Mesenchymal stem cell (in vitro differentiated cells and primary cell): ENCODE results near the gene FNDC8.

Experiments used
- DNase-seq: peaks from one replicate; pipeline ENCODE4 v3.0.0-alpha.2; 2013
- H2AFZ ChIP-seq: one replicate; pipeline ENCODE4 v1.6.1; 2013; ENCODE audit warnings: low read depth, mild to moderate bottlenecking, control low read depth, inconsistent platforms, low read length, moderate library complexity
- H2AK5ac ChIP-seq: 2 replicates; pipeline ENCODE4 v1.6.1; 2013; ENCODE audit warnings: low read length, moderate library complexity, mild to moderate bottlenecking, inconsistent platforms; ENCODE audit not compliant: severe bottlenecking
- H2BK120ac ChIP-seq: one replicate; pipeline ENCODE4 v1.6.1; 2013; ENCODE audit warnings: low read depth, mild to moderate bottlenecking, inconsistent platforms, low read length, moderate library complexity
- H2BK12ac ChIP-seq, 2 experiments: one replicate each; pipeline ENCODE4 v1.6.1; 2013; ENCODE audit warnings: inconsistent platforms in 2 of 2, low read length in 2 of 2, mild to moderate bottlenecking in 2 of 2, moderate library complexity in 2 of 2, control low read depth in 1 of 2
- H2BK15ac ChIP-seq: one replicate; pipeline ENCODE4 v1.6.1; 2013; ENCODE audit warnings: mild to moderate bottlenecking, low read depth, inconsistent platforms; ENCODE audit not compliant: poor library complexity, severe bottlenecking
- H2BK5ac ChIP-seq: 2 replicates; pipeline ENCODE4 v1.6.1; 2013; ENCODE audit warnings: low read depth, mild to moderate bottlenecking, low read length, control low read depth, inconsistent platforms; ENCODE audit not compliant: poor library complexity, severe bottlenecking
- H3K14ac ChIP-seq, 2 experiments: one replicate each; pipeline ENCODE4 v1.6.1; 2013; ENCODE audit warnings: inconsistent platforms in 2 of 2, low read length in 2 of 2, control low read depth in 1 of 2, mild to moderate bottlenecking in 1 of 2, moderate library complexity in 1 of 2
- H3K18ac ChIP-seq, 2 experiments: one replicate each; pipeline ENCODE4 v1.6.1; 2013; ENCODE audit warnings: inconsistent platforms in 2 of 2, low read length in 2 of 2, control low read depth in 1 of 2, low read depth in 1 of 2, mild to moderate bottlenecking in 1 of 2
- H3K23ac ChIP-seq, 2 experiments: one replicate each; pipeline ENCODE4 v1.6.1; 2013; ENCODE audit warnings: inconsistent platforms in 2 of 2, low read length in 2 of 2, mild to moderate bottlenecking in 2 of 2, moderate library complexity in 2 of 2, control low read depth in 1 of 2
- H3K27ac ChIP-seq: 2 replicates; pipeline ENCODE4 v1.5.1; 2013; ENCODE audit warnings: mild to moderate bottlenecking, moderate library complexity, low read length, control low read depth, inconsistent platforms; ENCODE audit not compliant: poor library complexity, severe bottlenecking
- H3K27me3 ChIP-seq, 2 experiments: 2 replicates each; pipeline versions ENCODE4 v1.6.1 to v1.7.0; 2013; ENCODE audit warnings: low read length in 2 of 2, mild to moderate bottlenecking in 2 of 2, moderate library complexity in 2 of 2, control low read depth in 1 of 2, inconsistent platforms in 1 of 2; ENCODE audit not compliant: control insufficient read depth in 1 of 2, insufficient read depth in 1 of 2
- H3K36me3 ChIP-seq, 2 experiments: 2 replicates each; pipeline versions ENCODE4 v1.6.1 to v1.7.0; 2013; ENCODE audit warnings: low read length in 2 of 2, control low read depth in 1 of 2, inconsistent platforms in 1 of 2, low read depth in 1 of 2, mild to moderate bottlenecking in 1 of 2; ENCODE audit not compliant: insufficient read depth in 2 of 2, control insufficient read depth in 1 of 2
- H3K4ac ChIP-seq, 2 experiments: one replicate each; pipeline ENCODE4 v1.6.1; 2013; ENCODE audit warnings: inconsistent platforms in 2 of 2, low read length in 2 of 2, mild to moderate bottlenecking in 2 of 2, moderate library complexity in 2 of 2, control low read depth in 1 of 2, low read depth in 1 of 2
- H3K4me1 ChIP-seq: 2 replicates; pipeline ENCODE4 v1.6.1; 2013; ENCODE audit warnings: low read depth, low read length, control low read depth; ENCODE audit not compliant: control insufficient read depth, insufficient read depth
- H3K4me2 ChIP-seq: 2 replicates; pipeline ENCODE4 v1.6.1; 2013; ENCODE audit warnings: low read length, mild to moderate bottlenecking, inconsistent platforms; ENCODE audit not compliant: poor library complexity, severe bottlenecking
- H3K4me3 ChIP-seq, 2 experiments: 2 replicates each; pipeline versions ENCODE4 v1.5.1 to v1.7.0; 2013; ENCODE audit warnings: low read length in 2 of 2, mild to moderate bottlenecking in 2 of 2, control low read depth in 1 of 2, low read depth in 1 of 2; ENCODE audit not compliant: insufficient read depth in 1 of 2
- H3K79me1 ChIP-seq: replicated peaks from 2 replicates; pipeline ENCODE4 v1.6.1; 2013; ENCODE audit warnings: mild to moderate bottlenecking, control low read depth, low read length, inconsistent platforms; ENCODE audit not compliant: poor library complexity, severe bottlenecking
- H3K9ac ChIP-seq: 2 replicates; pipeline ENCODE4 v1.7.0; 2013; ENCODE audit warnings: mild to moderate bottlenecking, low read length, moderate library complexity
- H3K9me3 ChIP-seq: 2 replicates; pipeline ENCODE4 v1.7.0; 2013; ENCODE audit warnings: mild to moderate bottlenecking, low read length; ENCODE audit not compliant: control insufficient read depth
- H4K8ac ChIP-seq: one replicate; pipeline ENCODE4 v1.6.1; 2013; ENCODE audit warnings: inconsistent platforms, mild to moderate bottlenecking, low read length, moderate library complexity
- H4K91ac ChIP-seq: one replicate; pipeline ENCODE4 v1.6.1; 2013; ENCODE audit warnings: mild to moderate bottlenecking, low read length, inconsistent platforms
- WGBS: methylation state at CpG from one replicate; pipeline ENCODE4 v1.1.7; 2013; ENCODE audit warnings: mixed read lengths; 5-methylcytosine and 5-hydroxymethylcytosine counted together

Gene FNDC8

GRCh38 chr17:35166526-35166925 lies 45.1 kb downstream of the FNDC8 start:
- DNase-seq = no peak
- H3K9me3 ChIP-seq = no peaks in the 10 kb centered on the region
- no peak overlapping the region for H3K23ac ChIP-seq
- H3K4me3 ChIP-seq = no peak overlapping the region
- no peak overlapping the region for H3K9ac ChIP-seq
- H3K36me3 ChIP-seq = no peaks in the 10 kb centered on the region
- no peak overlapping the region for H2BK120ac ChIP-seq
- H3K79me1 ChIP-seq = no peaks in the 10 kb centered on the region
- H3K4me1 ChIP-seq = no peaks in the 10 kb centered on the region
- WGBS = 56% methylated on average over 5 of the region's 5 CpGs
- H4K8ac ChIP-seq = peak overlapping the region; percentile 7
- no peak overlapping the region for H3K4ac ChIP-seq
- H4K91ac ChIP-seq = no peak overlapping the region
- H2BK5ac ChIP-seq = no peak overlapping the region
- no peak overlapping the region for H3K14ac ChIP-seq
- no peak overlapping the region for H3K4me2 ChIP-seq
- no peak overlapping the region for H3K27ac ChIP-seq
- H3K27me3 ChIP-seq = peaks cover 5 to 13% of the 10 kb centered on the region in 2 experiments
- H3K18ac ChIP-seq = no peak overlapping the region
- no peak overlapping the region for H2BK12ac ChIP-seq
- H2AK5ac ChIP-seq = no peak overlapping the region
- no peak overlapping the region for H2BK15ac ChIP-seq
- H2AFZ ChIP-seq = no peak overlapping the region

GRCh38 chr17:35167046-35167445 lies 45.6 kb downstream of the FNDC8 start:
- H2BK12ac ChIP-seq = no peak overlapping the region
- H4K8ac ChIP-seq = no peak overlapping the region
- no peak overlapping the region for H4K91ac ChIP-seq
- no peaks in the 10 kb centered on the region for H3K79me1 ChIP-seq
- H3K4me3 ChIP-seq = no peak overlapping the region
- no peak overlapping the region for H3K14ac ChIP-seq
- H3K9ac ChIP-seq = no peak overlapping the region
- no peak overlapping the region for H3K18ac ChIP-seq
- no peak overlapping the region for H2BK5ac ChIP-seq
- no peaks in the 10 kb centered on the region for H3K9me3 ChIP-seq
- 43% methylated on average over 3 of the region's 3 CpGs for WGBS
- H3K27me3 ChIP-seq = peaks cover 3 to 10% of the 10 kb centered on the region in 2 experiments
- H2AFZ ChIP-seq = no peak overlapping the region
- no peaks in the 10 kb centered on the region for H3K36me3 ChIP-seq
- no peaks in the 10 kb centered on the region for H3K4me1 ChIP-seq
- DNase-seq = no peak
- H2BK120ac ChIP-seq = no peak overlapping the region
- H3K23ac ChIP-seq = no peak overlapping the region
- H3K27ac ChIP-seq = no peak overlapping the region
- H2BK15ac ChIP-seq = no peak overlapping the region
- H3K4ac ChIP-seq = peak overlapping the region in 1 of 2 experiments; percentile 18
- no peak overlapping the region for H2AK5ac ChIP-seq
- no peak overlapping the region for H3K4me2 ChIP-seq

- no peak overlapping the region for H2BK5ac ChIP-seq
- H3K36me3 ChIP-seq = no peaks in the 10 kb centered on the region
- H4K91ac ChIP-seq = no peak overlapping the region
- H3K27ac ChIP-seq = no peak overlapping the region
- no peak overlapping the region for H2BK120ac ChIP-seq
- H2BK15ac ChIP-seq = no peak overlapping the region
- H3K27me3 ChIP-seq = peaks cover 3 to 9% of the 10 kb centered on the region in 2 experiments
- DNase-seq = peak; percentile 27
- H3K4me2 ChIP-seq = no peak overlapping the region
- H2AK5ac ChIP-seq = no peak overlapping the region
- no peak overlapping the region for H3K4ac ChIP-seq
- no peak overlapping the region for H3K23ac ChIP-seq
- no peak overlapping the region for H3K9ac ChIP-seq
- no peak overlapping the region for H3K4me3 ChIP-seq
- no peaks in the 10 kb centered on the region for H3K9me3 ChIP-seq
- no peaks in the 10 kb centered on the region for H3K79me1 ChIP-seq
- H2AFZ ChIP-seq = no peak overlapping the region
- WGBS = 60% methylated on average over 1 of the region's 1 CpG
- H3K14ac ChIP-seq = no peak overlapping the region
- no peak overlapping the region for H4K8ac ChIP-seq
- H2BK12ac ChIP-seq = no peak overlapping the region
- no peak overlapping the region for H3K18ac ChIP-seq
- no peaks in the 10 kb centered on the region for H3K4me1 ChIP-seq
These were observed 46.3 kb downstream of the FNDC8 start for GRCh38 chr17:35167666-35168065.

- Histone ChIP-seq H2BK120ac (no peak overlapping the region), H4K91ac (no peak overlapping the region), H3K18ac (no peak overlapping the region), H3K36me3 (no peaks in the 10 kb centered on the region), H3K9me3 (no peaks in the 10 kb centered on the region), H2BK5ac (no peak overlapping the region), H3K4ac (no peak overlapping the region), H4K8ac (no peak overlapping the region), H3K23ac (no peak overlapping the region), H2BK15ac (no peak overlapping the region), H3K14ac (no peak overlapping the region), H3K27ac (no peak overlapping the region), H2AK5ac (no peak overlapping the region), H3K27me3 (peaks cover 0 to 9% of the 10 kb centered on the region in 2 experiments), H3K4me1 (no peaks in the 10 kb centered on the region), H3K9ac (no peak overlapping the region), H3K4me2 (no peak overlapping the region), H2BK12ac (no peak overlapping the region), H2AFZ (no peak overlapping the region), H3K4me3 (no peak overlapping the region), H3K79me1 (no peaks in the 10 kb centered on the region)
- DNase-seq = no peak
- 79% methylated on average over 17 of the region's 17 CpGs for WGBS
These were observed 48.5 kb downstream of the FNDC8 start for GRCh38 chr17:35169835-35170363.
